SHP77 treated with DMSO at 0.1 percent for 48 hours (cell line): ENCODE data around the gene MEIS1.

ENCODE experiments used
- DNase-seq: peaks from one replicate; lab custom pipeline; 2025; lab: John Stamatoyannopoulos, UW

MEIS1 gene

DNA sequence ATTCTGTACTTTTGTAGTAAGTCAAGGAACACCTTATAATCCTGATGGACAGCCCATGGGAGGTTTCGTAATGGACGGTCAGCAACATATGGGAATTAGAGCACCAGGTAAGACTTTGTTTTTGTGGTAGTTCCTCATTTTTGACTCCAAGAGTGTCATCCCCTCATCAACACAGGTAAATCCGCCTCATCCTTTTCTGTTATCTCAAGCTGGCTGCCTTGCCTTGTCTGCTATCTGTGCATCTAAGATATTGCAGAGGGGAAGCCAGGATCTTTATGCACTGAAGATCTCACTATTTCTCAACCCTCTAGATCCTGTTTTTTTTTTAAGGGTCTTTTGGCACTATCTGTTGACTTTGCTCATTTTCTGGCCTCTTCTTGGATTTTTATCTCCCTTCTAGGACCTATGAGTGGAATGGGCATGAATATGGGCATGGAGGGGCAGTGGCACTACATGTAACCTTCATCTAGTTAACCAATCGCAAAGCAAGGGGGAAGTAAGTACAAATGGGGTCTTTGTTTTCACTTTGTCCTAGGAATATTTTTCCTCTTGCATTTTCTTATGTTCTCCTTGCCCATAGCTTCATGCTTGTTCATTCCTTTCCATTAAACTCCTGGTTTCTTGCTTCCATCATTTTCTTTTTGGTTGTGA lies 133.8 kb downstream of the MEIS1 start:
- DNase-seq, result no peak

- no peak for DNase-seq
Measured at GRCh38 chr2:66569321-66569851, 134.5 kb downstream of the MEIS1 start.

DNA sequence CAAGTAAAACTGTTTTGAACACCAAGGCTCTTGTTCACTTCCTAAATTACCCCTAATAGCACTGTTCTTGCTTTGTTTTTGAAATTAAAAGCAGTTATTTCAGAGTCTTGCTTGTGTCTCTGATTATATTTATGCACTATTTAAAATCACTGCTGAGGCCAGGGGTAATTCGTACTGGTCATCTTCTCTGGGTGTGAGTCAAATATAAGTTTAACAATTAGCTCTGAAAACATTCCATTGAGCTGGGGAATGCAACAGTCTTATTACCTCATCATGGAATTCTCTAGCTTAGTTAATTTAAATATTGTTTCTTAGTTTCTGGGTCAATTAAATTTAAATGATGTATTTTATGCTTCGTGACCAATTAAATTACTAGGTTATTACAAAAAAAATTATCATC lies 135.0 kb downstream of the MEIS1 start:
- DNase-seq, result no peak

GRCh38 chr2:66570471-66570870 lies 135.5 kb downstream of the MEIS1 start:
- no peak for DNase-seq

- DNase-seq, result no peak
Measured at GRCh38 chr2:66571918-66572317, 137.0 kb downstream of the MEIS1 start.

DNA sequence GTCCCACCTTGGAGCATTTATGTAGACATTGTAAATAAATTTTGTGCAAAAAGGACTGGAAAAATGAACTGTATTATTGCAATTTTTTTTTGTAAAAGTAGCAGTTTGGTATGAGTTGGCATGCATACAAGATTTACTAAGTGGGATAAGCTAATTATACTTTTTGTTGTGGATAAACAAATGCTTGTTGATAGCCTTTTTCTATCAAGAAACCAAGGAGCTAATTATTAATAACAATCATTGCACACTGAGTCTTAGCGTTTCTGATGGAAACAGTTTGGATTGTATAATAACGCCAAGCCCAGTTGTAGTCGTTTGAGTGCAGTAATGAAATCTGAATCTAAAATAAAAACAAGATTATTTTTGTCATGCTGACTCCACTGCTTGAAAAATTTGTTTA lies 137.5 kb downstream of the MEIS1 start:
- DNase-seq, result no peak

DNA sequence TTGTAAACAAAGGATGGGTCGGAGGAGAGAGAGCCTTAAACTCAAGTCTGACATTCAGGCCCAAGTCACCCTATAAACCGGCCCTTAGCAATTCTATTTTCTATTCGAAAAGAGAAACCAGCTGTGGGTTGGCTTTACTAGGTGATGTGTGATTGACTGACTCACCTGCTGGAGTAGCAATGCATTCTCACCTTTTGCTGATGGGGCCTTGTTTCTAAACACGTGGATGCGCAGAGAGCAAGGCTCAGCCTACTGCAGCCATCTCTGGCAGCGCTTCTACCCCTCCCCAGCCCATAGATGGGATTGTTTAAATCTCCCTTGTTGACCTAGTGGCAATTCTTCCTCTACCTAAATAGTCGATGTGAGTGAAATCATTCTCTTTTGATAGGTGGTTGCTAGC lies 138.5 kb downstream of the MEIS1 start:
- DNase-seq, result peak; percentile 79

DNA sequence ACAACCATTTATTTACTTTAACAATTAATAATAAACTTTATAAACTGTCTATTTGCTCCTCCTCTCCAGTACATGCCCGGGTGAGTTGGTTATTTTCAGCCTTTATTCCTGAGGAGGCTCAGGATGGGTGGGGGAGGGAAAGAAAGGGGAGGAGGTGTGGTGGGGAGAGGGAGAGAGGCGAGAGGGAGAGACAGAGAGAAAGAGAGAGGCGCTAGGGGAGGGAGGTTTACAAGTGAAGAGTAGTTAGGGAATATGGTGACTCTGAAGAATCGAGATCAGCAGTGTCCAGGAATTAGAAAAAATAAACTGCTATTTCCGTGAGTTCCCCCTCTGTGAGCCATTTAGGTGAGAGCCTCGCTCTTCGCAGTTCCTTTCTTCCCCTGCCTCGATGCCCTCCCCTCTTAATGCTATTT lies 138.9 kb downstream of the MEIS1 start:
- peak; percentile 79 for DNase-seq

GRCh38 chr2:66574701-66575624 lies 140.0 kb downstream of the MEIS1 start:
- DNase-seq, result peak; percentile 62

GRCh38 chr2:66575625-66576310 lies 140.8 kb downstream of the MEIS1 start:
- DNase-seq, result no peak

- no peak for DNase-seq
Measured at GRCh38 chr2:66576311-66576560, 141.3 kb downstream of the MEIS1 start.

DNA sequence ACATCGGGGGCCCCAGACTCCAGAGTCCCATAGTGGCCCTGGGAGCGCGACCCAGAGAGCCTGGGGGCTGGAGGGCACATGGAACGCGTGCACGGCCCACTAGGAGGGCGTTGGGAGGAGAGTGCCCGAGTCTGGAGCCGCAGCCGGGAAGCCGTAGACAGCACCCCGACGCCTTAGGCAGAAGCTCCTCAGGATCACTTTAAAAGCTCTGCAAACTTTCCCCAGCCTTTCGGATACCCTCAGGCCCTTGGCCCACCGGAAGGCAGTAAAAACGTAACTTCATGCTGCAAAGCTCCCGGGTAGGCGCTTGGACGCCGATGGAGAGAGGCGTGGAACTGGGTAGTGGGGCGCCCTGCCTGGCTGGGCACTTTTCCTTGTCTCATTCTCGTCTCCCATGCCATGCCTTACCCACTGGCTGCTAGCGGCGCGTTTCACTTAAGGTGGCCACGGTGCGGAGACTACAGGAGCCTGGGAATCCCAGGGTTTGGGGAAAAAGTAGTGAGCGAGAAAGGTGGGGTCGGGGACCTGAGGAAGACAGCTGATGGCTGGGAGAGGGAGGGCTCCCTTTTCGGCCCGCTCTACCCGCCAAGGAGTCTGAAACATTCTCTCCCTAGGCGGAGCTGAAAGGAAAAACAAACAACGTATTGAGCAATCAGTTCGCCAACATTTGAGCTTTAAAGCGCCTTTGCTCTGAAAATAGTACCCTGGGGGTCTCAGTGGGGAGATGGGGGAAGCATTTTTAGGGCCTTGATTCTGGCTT lies 141.8 kb downstream of the MEIS1 start:
- DNase-seq, result no peak

DNA sequence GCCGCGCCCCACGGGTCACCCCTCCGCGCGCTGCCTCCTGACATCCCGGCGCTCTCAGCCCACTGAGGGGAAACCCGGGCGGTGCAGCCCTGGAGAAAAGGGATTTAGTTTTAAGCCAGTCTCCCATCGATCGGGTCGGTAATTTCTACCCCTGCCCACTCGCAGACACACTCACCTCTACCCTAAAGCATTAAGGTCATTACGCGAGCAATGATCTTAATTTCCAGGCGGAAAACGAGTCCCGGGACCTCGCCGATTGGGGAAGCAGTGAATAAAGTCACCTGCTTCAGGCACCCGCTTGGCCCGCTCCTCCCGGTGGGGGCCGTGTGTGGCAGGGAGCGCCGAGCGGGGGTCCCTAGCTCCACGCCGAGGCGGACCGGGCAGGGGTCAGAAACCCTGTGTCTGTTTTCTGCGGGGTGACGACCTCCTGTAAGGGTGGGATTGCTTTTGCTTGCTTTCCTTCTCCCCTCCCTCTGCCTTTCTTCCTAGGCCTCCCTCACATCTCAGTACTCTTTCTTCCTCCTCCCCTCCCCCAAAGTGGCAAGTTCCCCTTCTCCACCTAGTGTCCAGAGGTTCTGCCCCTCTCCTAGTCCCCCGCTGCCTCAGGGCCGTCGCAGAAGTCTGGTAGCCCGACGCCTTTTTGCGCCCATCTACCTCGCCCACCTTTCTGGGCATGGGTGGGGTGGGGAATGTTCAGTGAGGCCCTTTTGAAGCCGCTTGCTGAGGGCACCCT lies 142.6 kb downstream of the MEIS1 start:
- no peak for DNase-seq

DNA sequence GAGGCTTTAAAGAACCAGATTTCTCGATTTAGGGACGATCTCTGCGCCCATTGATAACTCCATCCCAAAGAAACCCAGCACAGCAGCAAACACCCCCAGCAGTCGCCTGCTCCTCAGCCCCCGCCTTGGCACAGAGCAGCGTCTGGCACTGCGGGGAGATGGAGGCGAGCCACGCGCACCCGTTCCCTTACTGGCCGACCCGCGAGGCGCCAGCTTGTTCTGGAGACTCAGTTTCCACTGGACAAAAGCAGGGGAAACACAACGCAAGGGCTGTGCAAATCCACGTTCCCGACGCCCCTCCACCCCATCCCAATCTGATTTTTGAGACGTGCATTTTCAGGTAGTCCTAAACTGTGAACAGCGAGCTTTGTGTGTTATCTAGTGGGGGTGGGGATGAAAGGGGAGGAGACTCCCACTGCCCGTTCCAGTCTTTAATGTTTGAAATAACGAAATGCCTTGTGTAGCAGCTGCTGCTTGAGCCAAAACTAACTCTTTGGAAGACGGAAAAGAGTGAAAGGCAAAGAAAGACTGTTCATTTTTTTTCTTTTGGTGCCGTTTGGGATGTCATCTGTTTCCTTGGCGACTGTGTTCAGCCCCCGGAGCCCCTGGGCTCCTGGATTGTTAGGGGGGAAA lies 143.2 kb downstream of the MEIS1 start:
- no peak for DNase-seq

- no peak for DNase-seq
Measured at GRCh38 chr2:66578687-66579106, 143.8 kb downstream of the MEIS1 start.

- no peak for DNase-seq
Measured at GRCh38 chr2:66579186-66580126, 144.5 kb downstream of the MEIS1 start.

- no peak for DNase-seq
Measured at GRCh38 chr2:66580166-66581049, 145.5 kb downstream of the MEIS1 start.

- DNase-seq, result no peak
Measured at GRCh38 chr2:66581339-66582103, 146.6 kb downstream of the MEIS1 start.
